Neural cell (in vitro differentiated cells): ENCODE measurements around the gene DAZAP1. TPM values are rescaled to one million over a fixed set of nuclear protein-coding genes. Genes with fewer than 3 reads are reported as not detected.

Source experiments
- H2AFZ ChIP-seq: fragments of 200-600, 300-800 bp; sonication (generic), shearing (Covaris generic); 2 replicates; pipeline ENCODE4 v1.6.0; 2014; ENCODE audit warnings: low read depth, mild to moderate bottlenecking, antibody characterized with exemption, low read length, moderate library complexity
- H3F3A ChIP-seq: fragments of 200-600 bp; shearing (Covaris generic); 2 replicates; pipeline ENCODE4 v1.6.1; 2016; ENCODE audit warnings: mild to moderate bottlenecking, moderate library complexity, mixed read lengths, antibody characterized with exemption, low read length; ENCODE audit not compliant: insufficient read depth, poor library complexity, severe bottlenecking
- H3K27ac ChIP-seq: fragments of 200-600, 300-800 bp; sonication (generic), shearing (Covaris generic); 2 replicates; pipeline ENCODE4 v1.5.1; 2014; ENCODE audit warnings: mild to moderate bottlenecking, low read length, moderate library complexity
- H3K27me3 ChIP-seq: fragments of 300-800, 200-600 bp; sonication (generic), shearing (Covaris generic); 2 replicates; pipeline ENCODE4 v1.6.0; 2014; ENCODE audit warnings: mild to moderate bottlenecking, low read depth, low read length, moderate library complexity; ENCODE audit not compliant: insufficient read depth
- H3K36me3 ChIP-seq: fragments of 300-800, 200-600 bp; sonication (generic), shearing (Covaris generic); 2 replicates; pipeline ENCODE4 v1.5.1; 2014; ENCODE audit warnings: mild to moderate bottlenecking, antibody characterized with exemption, low read length, moderate library complexity; ENCODE audit not compliant: insufficient read depth
- H3K4me2 ChIP-seq: fragments of 300-800, 200-600 bp; sonication (generic), shearing (Covaris generic); 2 replicates; pipeline ENCODE4 v1.6.0; 2014; ENCODE audit warnings: mild to moderate bottlenecking, low read length
- H3K4me3 ChIP-seq: fragments of 300-800, 200-600 bp; sonication (generic), shearing (Covaris generic); 2 replicates; pipeline ENCODE4 v1.5.1; 2014; ENCODE audit warnings: mild to moderate bottlenecking, low read length, moderate library complexity
- H3K79me2 ChIP-seq: fragments of 200-600 bp; shearing (Covaris generic); replicated peaks from 2 replicates; pipeline ENCODE4 v1.6.0; 2014; ENCODE audit warnings: mild to moderate bottlenecking, low read length, moderate library complexity; ENCODE audit not compliant: insufficient read depth
- H3K9ac ChIP-seq: fragments of 300-800, 200-600 bp; sonication (generic), shearing (Covaris generic); 2 replicates; pipeline ENCODE4 v1.6.1; 2016; ENCODE audit warnings: mild to moderate bottlenecking, low read length, mixed read lengths
- H3K9me2 ChIP-seq: fragments of 200-600 bp; shearing (Covaris generic); 2 replicates; pipeline ENCODE4 v1.6.1; 2016; ENCODE audit warnings: mild to moderate bottlenecking, low read length, mixed read lengths; ENCODE audit not compliant: insufficient read depth
- H3K9me3 ChIP-seq: fragments of 200-600, 300-800 bp; sonication (generic), shearing (Covaris generic); 2 replicates; pipeline ENCODE4 v1.6.1; 2016; ENCODE audit warnings: mild to moderate bottlenecking, mixed run types, low read length, moderate library complexity, mixed read lengths
- H4K20me1 ChIP-seq: fragments of 200-600 bp; shearing (Covaris generic); 2 replicates; pipeline ENCODE4 v1.6.1; 2016; ENCODE audit warnings: mild to moderate bottlenecking, mixed run types; ENCODE audit not compliant: insufficient read depth
- EP300 ChIP-seq: fragments of 450-650 bp; conservative IDR thresholded peaks from 2 replicates; pipeline ENCODE4 v1.6.1; 2014; ENCODE audit warnings: antibody characterized with exemption, mild to moderate bottlenecking, moderate library complexity; ENCODE audit not compliant: poor library complexity, severe bottlenecking
- EZH2 ChIP-seq: fragments of 200-600, 300-800 bp; shearing (Covaris generic), sonication (generic); IDR thresholded peaks from 2 replicates; pipeline ENCODE4 v1.6.1; 2014; ENCODE audit warnings: antibody characterized with exemption, low read length, borderline replicate concordance, mild to moderate bottlenecking; ENCODE audit not compliant: insufficient read depth, poor library complexity, severe bottlenecking
- MXI1 ChIP-seq: fragments of 450-650 bp; conservative IDR thresholded peaks from 2 replicates; pipeline ENCODE4 v1.6.1; 2014; ENCODE audit warnings: antibody characterized with exemption, mild to moderate bottlenecking; ENCODE audit not compliant: poor library complexity, severe bottlenecking
- POLR2AphosphoS5 ChIP-seq: IDR thresholded peaks from 2 replicates; pipeline ENCODE4 v1.6.1; 2012
- RAD21 ChIP-seq: fragments of 450-650 bp; conservative IDR thresholded peaks from 2 replicates; pipeline ENCODE4 v1.6.1; 2014; ENCODE audit warnings: antibody characterized with exemption, mild to moderate bottlenecking, moderate library complexity
- REST ChIP-seq: IDR thresholded peaks from 2 replicates; pipeline ENCODE4 v1.6.1; 2012; ENCODE audit warnings: borderline replicate concordance
- SMC3 ChIP-seq: fragments of 450-650 bp; conservative IDR thresholded peaks from 2 replicates; pipeline ENCODE4 v1.6.1; 2014; ENCODE audit warnings: antibody characterized with exemption, mild to moderate bottlenecking, moderate library complexity; ENCODE audit not compliant: poor library complexity
- TAF1 ChIP-seq: IDR thresholded peaks from 2 replicates; pipeline ENCODE4 v1.6.1; 2012; ENCODE audit warnings: low read depth
- polyA plus RNA-seq: library from polyadenylated mRNA; depleted of rRNA; stranded (reverse); fragments of >200 nt; gene quantifications from 2 replicates; pipeline ENCODE4 v1.2.3, GENCODE V29; 2014
- TF ChIP-seq, protein P1 (sequence below): fragments of 450-650 bp; IDR thresholded peaks from 2 replicates; pipeline ENCODE4 v1.5.1; 2014; ENCODE audit warnings: antibody characterized with exemption, mild to moderate bottlenecking, moderate library complexity; ENCODE audit not compliant: poor library complexity, severe bottlenecking

Gene DAZAP1
- polyA plus RNA-seq, 1 donor from 2014 or later = 60.5 TPM

GRCh38 chr19:1446713-1447481, 39.5 kb downstream of the DAZAP1 start:
- Histone ChIP-seq H3F3A (peaks cover 4% of the 10 kb centered on the region), H2AFZ (peak overlapping the region; percentile 8), H3K9me3 (no peaks in the 10 kb centered on the region), H3K9ac (peak overlapping the region; percentile 80), H3K27ac (peak overlapping the region; percentile 86), H3K36me3 (no peaks in the 10 kb centered on the region), H3K4me2 (peak overlapping the region; percentile 78), H4K20me1 (no peaks in the 10 kb centered on the region), H3K27me3 (no peaks in the 10 kb centered on the region), H3K4me3 (peak overlapping the region; percentile 77), H3K79me2 (peaks cover 47% of the 10 kb centered on the region), H3K9me2 (no peaks in the 10 kb centered on the region)
- peak; percentile 70 for TF ChIP-seq REST
- no peak for TF ChIP-seq SMC3

DNA sequence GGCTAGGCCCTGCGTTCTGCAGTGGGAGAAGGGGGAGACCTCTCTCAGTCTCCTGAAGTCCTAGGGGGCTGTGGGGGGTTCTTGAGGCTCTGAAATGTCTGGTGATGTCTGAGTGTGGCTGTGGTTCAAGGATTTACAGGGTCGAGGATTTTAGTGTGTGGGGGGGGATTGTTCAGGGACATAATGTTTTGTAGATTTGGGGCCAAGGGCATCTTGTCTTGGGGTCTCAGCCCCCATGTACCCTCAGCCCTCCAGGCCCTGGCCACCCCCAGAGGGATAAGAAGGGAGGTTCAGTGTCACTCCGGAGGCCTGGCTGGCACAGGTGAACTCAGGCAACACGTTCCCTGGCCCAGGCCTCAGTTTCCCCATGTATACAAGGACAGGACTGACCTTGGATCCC, 40.1 kb downstream of the DAZAP1 start:
- Histone ChIP-seq H3K4me2 (peak overlapping the region; percentile 78), H3K79me2 (peaks cover 53% of the 10 kb centered on the region), H3K9me3 (no peaks in the 10 kb centered on the region), H3F3A (peaks cover 4% of the 10 kb centered on the region), H3K9me2 (no peaks in the 10 kb centered on the region), H4K20me1 (no peaks in the 10 kb centered on the region), H3K36me3 (no peaks in the 10 kb centered on the region), H3K4me3 (peak overlapping the region; percentile 77), H3K27ac (peak overlapping the region; percentile 86), H2AFZ (no peak overlapping the region), H3K27me3 (no peaks in the 10 kb centered on the region), H3K9ac (peak overlapping the region; percentile 80)
- no peak for TF ChIP-seq TAF1
- no peak for TF ChIP-seq SMC3
- no peak for TF ChIP-seq RAD21
- TF ChIP-seq EZH2 = no peak
- no peak for TF ChIP-seq MXI1
- TF ChIP-seq, protein P1, sequence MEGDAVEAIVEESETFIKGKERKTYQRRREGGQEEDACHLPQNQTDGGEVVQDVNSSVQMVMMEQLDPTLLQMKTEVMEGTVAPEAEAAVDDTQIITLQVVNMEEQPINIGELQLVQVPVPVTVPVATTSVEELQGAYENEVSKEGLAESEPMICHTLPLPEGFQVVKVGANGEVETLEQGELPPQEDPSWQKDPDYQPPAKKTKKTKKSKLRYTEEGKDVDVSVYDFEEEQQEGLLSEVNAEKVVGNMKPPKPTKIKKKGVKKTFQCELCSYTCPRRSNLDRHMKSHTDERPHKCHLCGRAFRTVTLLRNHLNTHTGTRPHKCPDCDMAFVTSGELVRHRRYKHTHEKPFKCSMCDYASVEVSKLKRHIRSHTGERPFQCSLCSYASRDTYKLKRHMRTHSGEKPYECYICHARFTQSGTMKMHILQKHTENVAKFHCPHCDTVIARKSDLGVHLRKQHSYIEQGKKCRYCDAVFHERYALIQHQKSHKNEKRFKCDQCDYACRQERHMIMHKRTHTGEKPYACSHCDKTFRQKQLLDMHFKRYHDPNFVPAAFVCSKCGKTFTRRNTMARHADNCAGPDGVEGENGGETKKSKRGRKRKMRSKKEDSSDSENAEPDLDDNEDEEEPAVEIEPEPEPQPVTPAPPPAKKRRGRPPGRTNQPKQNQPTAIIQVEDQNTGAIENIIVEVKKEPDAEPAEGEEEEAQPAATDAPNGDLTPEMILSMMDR = no peak
- TF ChIP-seq REST = no peak
- TF ChIP-seq POLR2AphosphoS5 = no peak
- TF ChIP-seq EP300 = no peak
